Tibial nerve (tissue), 4 donors: ENCODE data around the gene ELOB.

Experiments used
- EP300 ChIP-seq, 2 donors: sonication (generic); formaldehyde crosslinking; IDR thresholded peaks; one replicate each; pipeline ENCODE4 v1.6.1; 2017; ENCODE audit warnings: antibody characterized with exemption in 2 of 2, mild to moderate bottlenecking in 1 of 2
- POLR2A ChIP-seq, 2 donors: fragments of 450-650 bp; IDR thresholded peaks; one replicate each; pipeline ENCODE4 v1.6.1; 2017; ENCODE audit warnings: antibody characterized with exemption in 2 of 2, mild to moderate bottlenecking in 2 of 2, moderate library complexity in 2 of 2
- TF ChIP-seq, protein P1 (sequence below), 5 experiments: fragments of 200-600 bp in 3 of 5; fragments of 450-650 bp in 2 of 5; sonication (generic) in 3 of 5; IDR thresholded peaks; one replicate each; pipeline ENCODE4 v1.5.1; 2016 to 2019; ENCODE audit warnings: antibody characterized with exemption in 5 of 5, mild to moderate bottlenecking in 3 of 5, moderate library complexity in 2 of 5

DNA sequence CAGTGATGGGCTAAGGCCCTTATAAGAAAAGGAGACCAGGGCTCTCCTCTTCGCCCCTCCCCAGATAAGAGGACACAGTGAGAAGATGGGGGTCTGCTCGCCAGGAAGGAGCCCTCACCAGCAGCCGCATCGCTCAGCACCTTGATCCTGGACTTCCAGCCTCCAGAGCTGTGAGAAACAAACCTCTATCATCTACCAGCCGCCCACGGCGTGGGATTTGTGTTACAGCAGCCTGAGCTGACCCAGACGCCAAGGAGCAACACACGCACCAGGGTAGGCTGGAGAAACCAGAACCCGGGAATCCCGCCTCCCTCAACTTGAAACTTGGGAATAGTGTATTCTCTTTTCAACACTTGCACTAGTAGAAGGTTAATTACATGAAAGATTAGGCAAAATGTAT, 48.8 kb upstream of the ELOB start:
- TF ChIP-seq EP300 (IDR thresholded peaks at IDR 0.05) (no peak), POLR2A (IDR thresholded peaks at IDR 0.05) (no peak)
- TF ChIP-seq, protein P1, sequence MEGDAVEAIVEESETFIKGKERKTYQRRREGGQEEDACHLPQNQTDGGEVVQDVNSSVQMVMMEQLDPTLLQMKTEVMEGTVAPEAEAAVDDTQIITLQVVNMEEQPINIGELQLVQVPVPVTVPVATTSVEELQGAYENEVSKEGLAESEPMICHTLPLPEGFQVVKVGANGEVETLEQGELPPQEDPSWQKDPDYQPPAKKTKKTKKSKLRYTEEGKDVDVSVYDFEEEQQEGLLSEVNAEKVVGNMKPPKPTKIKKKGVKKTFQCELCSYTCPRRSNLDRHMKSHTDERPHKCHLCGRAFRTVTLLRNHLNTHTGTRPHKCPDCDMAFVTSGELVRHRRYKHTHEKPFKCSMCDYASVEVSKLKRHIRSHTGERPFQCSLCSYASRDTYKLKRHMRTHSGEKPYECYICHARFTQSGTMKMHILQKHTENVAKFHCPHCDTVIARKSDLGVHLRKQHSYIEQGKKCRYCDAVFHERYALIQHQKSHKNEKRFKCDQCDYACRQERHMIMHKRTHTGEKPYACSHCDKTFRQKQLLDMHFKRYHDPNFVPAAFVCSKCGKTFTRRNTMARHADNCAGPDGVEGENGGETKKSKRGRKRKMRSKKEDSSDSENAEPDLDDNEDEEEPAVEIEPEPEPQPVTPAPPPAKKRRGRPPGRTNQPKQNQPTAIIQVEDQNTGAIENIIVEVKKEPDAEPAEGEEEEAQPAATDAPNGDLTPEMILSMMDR (IDR thresholded peaks at IDR 0.05): no peak
